SK-N-SH (cell line): ENCODE results near the gene WASF3.

ENCODE experiments used
- CTCF ChIP-seq: fragments of 200-600 bp; sonication (generic); IDR thresholded peaks from 2 replicates; pipeline ENCODE4 v1.6.1; 2017; ENCODE audit warnings: antibody characterized with exemption, mild to moderate bottlenecking, moderate library complexity
- GABPA ChIP-seq: IDR thresholded peaks from 2 replicates; pipeline ENCODE4 v1.4.0; 2012; ENCODE audit warnings: low read depth, mild to moderate bottlenecking
- MEF2A ChIP-seq: IDR thresholded peaks from 2 replicates; pipeline ENCODE4 v1.4.0; 2012; ENCODE audit warnings: low read depth, borderline replicate concordance
- MXI1 ChIP-seq: IDR thresholded peaks from 2 replicates; pipeline ENCODE4 v1.6.1; 2012; ENCODE audit warnings: mild to moderate bottlenecking, low read depth, low read length, improper control_type of control experiment
- NRF1 ChIP-seq: IDR thresholded peaks from 2 replicates; pipeline ENCODE4 v1.6.1; 2012; ENCODE audit warnings: low read depth, mild to moderate bottlenecking, low read length
- PBX3 ChIP-seq: IDR thresholded peaks from 2 replicates; pipeline ENCODE4; 2012
- POLR2AphosphoS5 ChIP-seq: IDR thresholded peaks from 2 replicates; pipeline ENCODE4 v1.6.1; 2012; ENCODE audit warnings: low read depth, low read length
- RAD21 ChIP-seq: IDR thresholded peaks from 2 replicates; pipeline ENCODE4 v1.6.1; 2012; ENCODE audit warnings: mild to moderate bottlenecking, low read length
- REST ChIP-seq: IDR thresholded peaks from 2 replicates; pipeline ENCODE4 v1.6.1; 2012; ENCODE audit warnings: mild to moderate bottlenecking, low read depth, low read length, moderate library complexity
- RFX5 ChIP-seq: IDR thresholded peaks from 2 replicates; pipeline ENCODE4 v1.6.1; 2012; ENCODE audit warnings: mild to moderate bottlenecking, improper control_type of control experiment, low read length
- SIN3A ChIP-seq: IDR thresholded peaks from 2 replicates; pipeline ENCODE4 v1.6.1; 2012; ENCODE audit warnings: low read depth, mild to moderate bottlenecking, low read length, moderate library complexity, borderline replicate concordance
- TAF1 ChIP-seq: IDR thresholded peaks from 2 replicates; pipeline ENCODE4 v1.6.1; 2012; ENCODE audit warnings: low read depth, mild to moderate bottlenecking, low read length, moderate library complexity, borderline replicate concordance

GRCh38 chr13:26656919-26657318 is 99.4 kb downstream of the WASF3 start:
- TF ChIP-seq CTCF (peak; percentile 15; the same call in 1 of the 2 replicates), SIN3A (no peak), MEF2A (no peak), RFX5 (no peak), TAF1 (no peak), PBX3 (no peak), GABPA (no peak), RAD21 (0 out of 2 replicates have a peak, but pooled peaks have one; percentile 15), POLR2AphosphoS5 (no peak), NRF1 (no peak), MXI1 (no peak), REST (no peak)
